Measurements from ENCODE around the gene FAM131C. TPM values are rescaled to one million over a fixed set of nuclear protein-coding genes. Genes with fewer than 3 reads are reported as not detected.

Gene FAM131C
- total RNA-seq, 2 donors from 2014 or later = 5.2 to 8.7 TPM

DNA sequence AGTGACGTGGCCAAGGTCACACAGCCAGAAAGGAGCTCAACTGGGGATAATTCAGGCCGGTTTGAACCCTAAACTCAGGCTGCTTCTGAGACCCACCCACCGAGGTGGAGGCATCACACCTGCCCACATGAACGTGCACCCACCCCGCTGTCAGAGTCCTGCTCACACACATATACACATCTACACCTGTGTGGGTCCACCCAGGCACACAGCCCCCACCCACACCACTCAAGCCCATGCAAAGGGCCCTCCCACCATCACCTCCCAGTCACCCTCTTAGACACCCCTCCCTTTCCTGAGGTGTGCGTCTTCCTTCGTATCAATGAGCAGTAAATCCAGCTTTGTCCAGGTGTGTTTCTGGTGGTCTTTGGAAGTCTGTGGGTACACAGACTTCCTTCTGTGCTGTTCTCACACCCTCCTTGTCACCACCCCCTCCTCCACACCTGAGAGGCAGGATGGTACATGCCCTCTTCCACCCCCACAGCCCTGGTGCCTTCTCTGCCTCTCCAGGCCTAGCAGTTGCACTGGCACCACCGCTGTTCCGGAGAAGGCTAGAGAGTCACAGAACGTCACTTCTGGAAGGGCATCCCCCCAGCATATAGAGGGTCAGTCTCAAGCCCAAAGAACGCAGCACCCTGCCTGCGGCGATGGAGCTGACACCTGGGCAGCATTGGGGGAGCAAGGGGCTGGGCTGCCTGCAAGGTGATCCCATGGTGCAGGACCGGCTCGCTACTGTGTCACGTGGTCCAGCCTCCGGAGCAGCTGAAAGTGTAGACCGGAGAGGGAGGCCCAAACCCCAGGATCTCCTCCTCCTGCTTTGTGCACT, 18.9 kb upstream of the FAM131C start:
- Histone ChIP-seq H3K36me3 (no peaks in the 10 kb centered on the region), H3K27me3 (no peaks in the 10 kb centered on the region), H3K9me3 (no peaks in the 10 kb centered on the region), H3K27ac (no peak overlapping the region), H3K4me3 (no peak overlapping the region), H3K4me1 (peaks cover 0 to 13% of the 10 kb centered on the region in 2 donors)
- TF ChIP-seq CTCF (IDR thresholded peaks at IDR 0.05) = no peak
- no peak for DNase-seq (ENCODE audit: low spot score)

DNA sequence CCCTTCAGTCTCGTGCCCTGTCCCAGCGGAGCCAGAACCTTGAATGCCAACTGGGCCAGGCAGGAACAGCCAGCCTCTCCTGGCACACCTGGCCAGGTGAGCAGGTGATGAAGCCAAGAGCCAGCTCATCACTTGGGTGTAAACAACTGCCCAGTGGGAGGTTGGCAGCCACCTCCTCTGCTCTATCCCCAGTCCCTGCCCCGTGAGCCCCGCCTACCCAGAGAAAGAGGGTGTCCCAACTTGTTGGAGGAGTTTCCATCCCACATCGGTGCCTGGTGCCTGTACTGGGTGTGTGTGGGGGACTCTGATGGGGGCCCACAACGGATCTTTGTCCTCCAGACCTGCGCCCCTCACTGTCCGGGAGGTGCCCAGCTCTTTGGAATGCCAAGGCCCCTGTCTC, 17.8 kb upstream of the FAM131C start:
- no peak for TF ChIP-seq CTCF (IDR thresholded peaks at IDR 0.05)
- Histone ChIP-seq H3K27ac (no peak overlapping the region), H3K9me3 (no peaks in the 10 kb centered on the region), H3K4me3 (no peak overlapping the region), H3K4me1 (peaks cover 0 to 13% of the 10 kb centered on the region in 2 donors), H3K27me3 (no peaks in the 10 kb centered on the region), H3K36me3 (no peaks in the 10 kb centered on the region)
- DNase-seq (ENCODE audit: low spot score) = no peak

GRCh38 chr1:16090076-16090826, 16.8 kb upstream of the FAM131C start:
- DNase-seq (ENCODE audit: low spot score) = no peak
- H3K36me3 ChIP-seq = no peaks in the 10 kb centered on the region
- H3K27ac ChIP-seq = no peak overlapping the region
- H3K4me3 ChIP-seq = no peak overlapping the region
- H3K9me3 ChIP-seq = no peaks in the 10 kb centered on the region
- no peaks in the 10 kb centered on the region for H3K27me3 ChIP-seq
- no peak for TF ChIP-seq CTCF (IDR thresholded peaks at IDR 0.05)
- peaks cover 0 to 13% of the 10 kb centered on the region in 2 donors for H3K4me1 ChIP-seq

GRCh38 chr1:16088996-16089395, 15.5 kb upstream of the FAM131C start:
- no peaks in the 10 kb centered on the region for H3K36me3 ChIP-seq
- TF ChIP-seq CTCF (IDR thresholded peaks at IDR 0.05) = no peak
- no peak overlapping the region for H3K27ac ChIP-seq
- H3K4me1 ChIP-seq = peaks cover 0 to 13% of the 10 kb centered on the region in 2 donors
- no peaks in the 10 kb centered on the region for H3K27me3 ChIP-seq
- no peak for DNase-seq (ENCODE audit: low spot score)
- H3K4me3 ChIP-seq = no peak overlapping the region
- no peaks in the 10 kb centered on the region for H3K9me3 ChIP-seq

- no peak for DNase-seq (ENCODE audit: low spot score)
- no peak overlapping the region for H3K27ac ChIP-seq
Observed at GRCh38 chr1:16088351-16088911, 15.0 kb upstream of the FAM131C start.

More at GRCh38 chr1:16088351-16088911, 15.0 kb upstream of the FAM131C start:
- Histone ChIP-seq H3K9me3 (no peaks in the 10 kb centered on the region), H3K27me3 (no peaks in the 10 kb centered on the region), H3K36me3 (no peaks in the 10 kb centered on the region), H3K4me3 (no peak overlapping the region), H3K4me1 (peaks cover 0 to 13% of the 10 kb centered on the region in 2 donors)
- no peak for TF ChIP-seq CTCF (IDR thresholded peaks at IDR 0.05)
